ENCODE results near the gene KLK12.

GRCh38 chr19:51060973-51061372, 26.2 kb upstream of the KLK12 start:
- TF ChIP-seq YY1 (IDR thresholded peaks at IDR 0.05; ENCODE audit: insufficient read depth, insufficient read length) (no peak), SUZ12 (IDR thresholded peaks at IDR 0.05; ENCODE audit: extremely low read depth, insufficient read depth, insufficient read length) (no peak), ZNF274 (IDR thresholded peaks at IDR 0.05; ENCODE audit: low read depth, low read length) (no peak)

All from NT2/D1 (cell line).